GM18511 (cell line): ENCODE measurements around the gene ZNF598.
"Not testable (repeated sequence)": the region's sequence is repeated elsewhere in the genome, so short reads cannot be mapped to it uniquely, and the experiment has no call there.

Experiments used
- ATAC-seq: cut with Tn5 transposase; IDR thresholded peaks from one replicate; pipeline ENCODE4 v1.9.1; 2021; ENCODE audit warnings: mild to moderate bottlenecking, moderate library complexity; ENCODE audit not compliant: unreplicated experiment

ZNF598 gene

GRCh38 chr16:2028620-2029220 lies 19.1 kb upstream of the ZNF598 start:
- no peak for ATAC-seq

- no peak for ATAC-seq
Observed at GRCh38 chr16:2028146-2028545, 18.5 kb upstream of the ZNF598 start.

GRCh38 chr16:2027024-2028010 lies 17.7 kb upstream of the ZNF598 start:
- no peak for ATAC-seq

GRCh38 chr16:2026461-2027023 lies 16.9 kb upstream of the ZNF598 start, which contains the start of gene NHERF2:
Gene NHERF2 (plus strand): TSS chr16:2026902. CDS start chr16:2027006, 104 bp downstream.
- ATAC-seq: no peak

- no peak for ATAC-seq
Observed at GRCh38 chr16:2025878-2026460, 16.3 kb upstream of the ZNF598 start.

- no peak for ATAC-seq
Observed at GRCh38 chr16:2025251-2025650, 15.6 kb upstream of the ZNF598 start.

- no peak for ATAC-seq
Observed at GRCh38 chr16:2024032-2024420, 14.4 kb upstream of the ZNF598 start.

- ATAC-seq: peak; percentile 78
Observed at GRCh38 chr16:2023092-2024031, 13.7 kb upstream of the ZNF598 start.

GRCh38 chr16:2022723-2023091 lies 13.1 kb upstream of the ZNF598 start:
- ATAC-seq: peak; percentile 17

GRCh38 chr16:2019921-2020831 lies 10.6 kb upstream of the ZNF598 start:
- ATAC-seq: no peak

GRCh38 chr16:2019518-2019920 lies 9.9 kb upstream of the ZNF598 start, which contains the start of gene NPW:
Gene NPW (plus strand): TSS chr16:2019785.
- no peak for ATAC-seq

- ATAC-seq: no peak
Observed at GRCh38 chr16:2016407-2016922, 6.8 kb upstream of the ZNF598 start.

- ATAC-seq: no peak
Observed at GRCh38 chr16:2015947-2016208, 6.3 kb upstream of the ZNF598 start.

GRCh38 chr16:2015117-2015946 lies 5.7 kb upstream of the ZNF598 start:
- no peak for ATAC-seq

GRCh38 chr16:2013527-2013926 lies 3.9 kb upstream of the ZNF598 start:
- ATAC-seq: no peak

GRCh38 chr16:2011726-2012125 lies 2.1 kb upstream of the ZNF598 start:
- not testable (repeated sequence) for ATAC-seq

- ATAC-seq: peak; percentile 30
Observed at GRCh38 chr16:2009164-2009711, 383 bp downstream of the ZNF598 start.

- ATAC-seq: no peak
Observed at GRCh38 chr16:2008631-2009163, 924 bp downstream of the ZNF598 start.
